Transverse colon (tissue), 4 donors: ENCODE data around the gene TTLL5. TPM values are rescaled to one million over a fixed set of nuclear protein-coding genes. Genes with fewer than 3 reads are reported as not detected.

Experiments used
- DNase-seq: peaks from one replicate; pipeline ENCODE4 v3.0.0-alpha.2; 2019
- H3K27ac ChIP-seq, 4 donors: fragments of 200-600 bp; sonication (generic); 2 replicates each; pipeline ENCODE4 v1.5.1; 2016 to 2018; ENCODE audit warnings: inconsistent platforms in 4 of 4
- H3K27me3 ChIP-seq: fragments of 200-600 bp; sonication (generic); 2 replicates; pipeline ENCODE4 v1.5.1; 2017; ENCODE audit warnings: inconsistent platforms
- H3K36me3 ChIP-seq, 4 donors: fragments of 200-600 bp; sonication (generic); 2 replicates each; pipeline ENCODE4 v1.5.1; 2017 to 2019; ENCODE audit warnings: inconsistent platforms in 4 of 4
- H3K4me1 ChIP-seq, 4 donors: fragments of 200-600 bp; sonication (generic); 2 replicates each; pipeline ENCODE4 v1.5.1; 2017 to 2020; ENCODE audit warnings: inconsistent platforms in 4 of 4
- H3K4me3 ChIP-seq, 4 donors: fragments of 200-600 bp; sonication (generic); 1 replicate in 1 of 4; 2 replicates in 3 of 4; pipeline versions ENCODE4 v1.5.1 to v1.6.1; 2017 to 2019; ENCODE audit warnings: inconsistent platforms in 4 of 4
- H3K9me3 ChIP-seq, 2 donors: fragments of 200-600 bp; sonication (generic); 2 replicates each; pipeline ENCODE4 v1.5.1; 2017 to 2019; ENCODE audit warnings: inconsistent platforms in 2 of 2
- EP300 ChIP-seq: sonication (generic); formaldehyde crosslinking; IDR thresholded peaks from one replicate; pipeline ENCODE4 v1.6.1; 2017; ENCODE audit warnings: antibody characterized with exemption, low read depth
- POLR2A ChIP-seq: fragments of 450-650 bp; IDR thresholded peaks from one replicate; pipeline ENCODE4 v1.6.1; 2016; ENCODE audit warnings: antibody characterized with exemption, mild to moderate bottlenecking, moderate library complexity
- POLR2AphosphoS5 ChIP-seq, 3 donors: sonication (generic); formaldehyde crosslinking; IDR thresholded peaks; one replicate each; pipeline ENCODE4 v1.6.1; 2016; ENCODE audit warnings: antibody characterized with exemption in 3 of 3
- WGBS, 2 donors: methylation state at CpG; one replicate each; pipeline ENCODE4 v1.1.5; 2018; ENCODE audit warnings: low coverage in 1 of 2; 5-methylcytosine and 5-hydroxymethylcytosine counted together
- in situ Hi-C, 4 donors: fragments of 200-750 bp; cut with MboI; loops; one replicate each; pipeline versions ENCODE4 v1.15.0 to v1.15.1; 2017; ENCODE audit warnings: low sequenced_read_pairs in 3 of 4, low pct_ligation_motif_present in 1 of 4, low pct_unique_long_range_greater_than_20kb in 1 of 4
- intact Hi-C: fragments of 100-400 bp; cut with DNase I; formaldehyde crosslinking; loops from one replicate; pipeline ENCODE4 v1.15.1; 2023; ENCODE audit warnings: low total_unique reads
- total RNA-seq, 4 donors: library from RNA; depleted of rRNA; stranded (reverse); fragments of >200 nt; gene quantifications; one replicate each; pipeline ENCODE4 v1.1.0, GENCODE V29; 2016
- TF ChIP-seq, protein P1 (sequence below), 5 experiments: fragments of 200-600 bp in 3 of 5; fragments of 450-650 bp in 2 of 5; sonication (generic) in 3 of 5; IDR thresholded peaks; 1 replicate in 2 of 5; 2 replicates in 3 of 5; pipeline ENCODE4 v1.5.1; 2016 to 2017; ENCODE audit warnings: antibody characterized with exemption in 5 of 5, inconsistent platforms in 3 of 5, mild to moderate bottlenecking in 2 of 5, moderate library complexity in 1 of 5

Gene TTLL5
- total RNA-seq, 4 donors from 2014 or later: 16.1 to 264 (median 40.8) TPM

DNA sequence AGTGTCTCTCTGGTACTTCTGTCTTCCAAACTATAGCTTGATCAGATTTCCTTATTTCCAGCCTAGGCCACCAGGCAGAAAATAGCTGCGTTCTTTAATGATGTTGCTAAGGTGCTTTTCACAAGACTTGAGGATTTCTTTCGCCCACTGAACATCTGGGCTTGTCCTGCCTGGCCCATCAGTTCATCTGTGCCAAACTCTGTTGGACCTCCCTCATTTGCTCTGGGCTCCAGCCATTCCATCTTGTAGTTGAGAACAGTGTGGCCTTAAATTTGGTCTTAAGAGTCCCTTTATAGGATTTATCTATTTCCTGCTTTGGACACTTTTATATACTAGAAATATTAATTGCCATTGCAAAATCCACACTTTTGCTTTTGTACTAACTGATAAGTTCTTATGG is 109.6 kb downstream of the TTLL5 start:
- no peaks in the 10 kb centered on the region for H3K4me1 ChIP-seq
- H3K27me3 ChIP-seq: no peaks in the 10 kb centered on the region
- intact Hi-C loops: no loop called here
- WGBS, 2 donors: 94% methylated on average over 2 of the region's 2 CpGs; no CpG with 5 or more reads in 1 of the 2 donors
- in situ Hi-C loops: no loop called here
- H3K4me3 ChIP-seq: no peak overlapping the region
- no peak overlapping the region for H3K27ac ChIP-seq
- TF ChIP-seq, protein P1, sequence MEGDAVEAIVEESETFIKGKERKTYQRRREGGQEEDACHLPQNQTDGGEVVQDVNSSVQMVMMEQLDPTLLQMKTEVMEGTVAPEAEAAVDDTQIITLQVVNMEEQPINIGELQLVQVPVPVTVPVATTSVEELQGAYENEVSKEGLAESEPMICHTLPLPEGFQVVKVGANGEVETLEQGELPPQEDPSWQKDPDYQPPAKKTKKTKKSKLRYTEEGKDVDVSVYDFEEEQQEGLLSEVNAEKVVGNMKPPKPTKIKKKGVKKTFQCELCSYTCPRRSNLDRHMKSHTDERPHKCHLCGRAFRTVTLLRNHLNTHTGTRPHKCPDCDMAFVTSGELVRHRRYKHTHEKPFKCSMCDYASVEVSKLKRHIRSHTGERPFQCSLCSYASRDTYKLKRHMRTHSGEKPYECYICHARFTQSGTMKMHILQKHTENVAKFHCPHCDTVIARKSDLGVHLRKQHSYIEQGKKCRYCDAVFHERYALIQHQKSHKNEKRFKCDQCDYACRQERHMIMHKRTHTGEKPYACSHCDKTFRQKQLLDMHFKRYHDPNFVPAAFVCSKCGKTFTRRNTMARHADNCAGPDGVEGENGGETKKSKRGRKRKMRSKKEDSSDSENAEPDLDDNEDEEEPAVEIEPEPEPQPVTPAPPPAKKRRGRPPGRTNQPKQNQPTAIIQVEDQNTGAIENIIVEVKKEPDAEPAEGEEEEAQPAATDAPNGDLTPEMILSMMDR (IDR thresholded peaks at IDR 0.05): no peak
- TF ChIP-seq EP300 (no peak), POLR2A (no peak), POLR2AphosphoS5 (IDR thresholded peaks at IDR 0.05) (no peak)
- peaks cover 0 to 12% (median 0%) of the 10 kb centered on the region in 4 donors for H3K36me3 ChIP-seq
- H3K9me3 ChIP-seq: no peaks in the 10 kb centered on the region
- no peak for DNase-seq

DNA sequence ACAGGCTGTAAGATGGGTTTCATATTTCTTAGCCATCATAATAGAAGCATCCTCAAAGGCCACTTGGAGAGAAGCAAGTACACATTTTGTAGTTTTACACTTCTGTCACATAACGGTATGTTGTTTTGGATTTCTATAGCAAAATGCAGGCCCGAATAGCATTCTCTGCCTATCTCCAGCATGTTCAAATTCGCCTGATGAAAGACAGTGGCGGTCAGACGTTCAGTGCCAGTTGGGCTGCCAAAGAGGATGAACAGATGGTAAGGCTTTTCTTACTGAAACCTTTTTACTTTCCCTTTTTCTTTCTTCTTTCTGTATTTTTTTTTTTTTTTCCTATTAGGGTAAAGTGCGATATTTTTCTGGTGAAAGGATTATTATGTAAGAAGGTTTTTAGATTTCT is 110.5 kb downstream of the TTLL5 start:
- DNase-seq: no peak
- no peaks in the 10 kb centered on the region for H3K9me3 ChIP-seq
- in situ Hi-C loops (no loop called here), intact Hi-C loops (no loop called here)
- H3K4me3 ChIP-seq: no peak overlapping the region
- no peak overlapping the region for H3K27ac ChIP-seq
- H3K27me3 ChIP-seq: no peaks in the 10 kb centered on the region
- H3K36me3 ChIP-seq: peaks cover 0 to 6% (median 0%) of the 10 kb centered on the region in 4 donors
- H3K4me1 ChIP-seq: no peaks in the 10 kb centered on the region
- TF ChIP-seq EP300: no peak
- TF ChIP-seq POLR2AphosphoS5 (IDR thresholded peaks at IDR 0.05): no peak
- TF ChIP-seq, protein P1 (IDR thresholded peaks at IDR 0.05): no peak
- TF ChIP-seq POLR2A: no peak
- 93 to 95% methylated on average over 4 to 6 of the region's 6 CpGs for WGBS, 2 donors

DNA sequence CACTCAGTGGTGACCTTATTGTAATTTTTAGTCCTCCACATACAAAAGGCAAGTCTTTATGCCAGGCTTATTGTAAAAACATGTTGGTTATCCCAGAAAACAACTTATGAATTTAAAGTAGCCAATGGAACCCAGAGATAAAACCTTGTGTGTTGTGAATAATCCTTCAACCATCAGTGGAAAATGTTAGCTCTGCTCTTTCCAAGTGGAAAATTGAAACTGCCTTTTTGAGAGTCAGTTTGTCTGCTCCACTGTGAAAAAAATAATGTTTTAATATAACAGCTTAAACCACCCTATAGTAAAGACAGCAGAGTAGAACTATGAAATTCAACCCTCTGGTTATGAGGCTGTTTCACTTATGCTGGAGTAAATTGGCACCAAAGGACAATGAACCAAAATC is 112.0 kb downstream of the TTLL5 start:
- Histone ChIP-seq H3K36me3 (peaks cover 0 to 10% (median 2%) of the 10 kb centered on the region in 4 donors), H3K27me3 (no peaks in the 10 kb centered on the region), H3K9me3 (no peaks in the 10 kb centered on the region), H3K27ac (no peak overlapping the region), H3K4me3 (no peak overlapping the region), H3K4me1 (no peaks in the 10 kb centered on the region)
- in situ Hi-C loops: no loop called here
- DNase-seq: no peak
- intact Hi-C loops: no loop called here
- TF ChIP-seq, protein P1 (IDR thresholded peaks at IDR 0.05): no peak
- TF ChIP-seq POLR2A (no peak), EP300 (no peak), POLR2AphosphoS5 (IDR thresholded peaks at IDR 0.05) (no peak)

DNA sequence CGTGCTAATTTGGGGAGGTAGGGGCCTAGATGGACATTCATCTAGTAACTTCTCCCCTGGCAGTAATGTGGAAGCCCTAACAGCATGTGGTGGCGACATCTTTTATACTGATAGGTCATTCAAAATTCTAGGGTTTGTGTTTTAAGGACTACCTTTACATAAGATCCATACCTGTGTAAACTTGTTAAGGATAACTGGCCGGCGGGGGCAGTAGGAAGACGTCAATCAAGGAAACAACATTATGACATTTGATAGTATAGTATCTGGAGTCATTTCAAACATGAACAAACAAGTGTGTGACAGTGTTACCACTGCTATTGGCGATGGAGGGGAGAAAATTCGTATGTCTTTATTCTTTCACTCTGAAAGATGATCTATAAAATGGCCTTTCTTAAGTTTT is 120.0 kb downstream of the TTLL5 start:
- H3K27me3 ChIP-seq: no peaks in the 10 kb centered on the region
- intact Hi-C loops: no loop called here
- in situ Hi-C loops: loop anchor here in 1 of 4 donors (25.0 kb wide), 1 partner anchor 181 kb away; no protein-coding TSS in a partner anchor
- no peak overlapping the region for H3K4me3 ChIP-seq
- H3K9me3 ChIP-seq: peaks cover 0 to 4% of the 10 kb centered on the region in 2 donors
- peaks cover 0 to 20% (median 8%) of the 10 kb centered on the region in 4 donors for H3K36me3 ChIP-seq
- no peak overlapping the region for H3K27ac ChIP-seq
- TF ChIP-seq EP300: no peak
- TF ChIP-seq, protein P1 (IDR thresholded peaks at IDR 0.05): no peak
- no peak for TF ChIP-seq POLR2AphosphoS5 (IDR thresholded peaks at IDR 0.05)
- no peak for TF ChIP-seq POLR2A
- no peaks in the 10 kb centered on the region for H3K4me1 ChIP-seq
- DNase-seq: no peak
- WGBS, 2 donors: 91 to 97% methylated on average over 7 of the region's 7 CpGs
